Stromal cell of bone marrow (primary cell): ENCODE results near the gene RCBTB2.

ENCODE experiments used
- DNase-seq: peaks from one replicate; pipeline ENCODE4 v3.0.0-alpha.2; 2012; ENCODE audit warnings: low read depth

The RCBTB2 gene

GRCh38 chr13:48563626-48564025, 30.7 kb upstream of the RCBTB2 start:
- no peak for DNase-seq

- DNase-seq: no peak
Observed at GRCh38 chr13:48562296-48563066, 29.6 kb upstream of the RCBTB2 start.

- no peak for DNase-seq
Observed at GRCh38 chr13:48561466-48562235, 28.8 kb upstream of the RCBTB2 start.

- no peak for DNase-seq
Observed at GRCh38 chr13:48560657-48561337, 27.9 kb upstream of the RCBTB2 start.

- no peak for DNase-seq
Observed at GRCh38 chr13:48559638-48560320, 26.9 kb upstream of the RCBTB2 start.

GRCh38 chr13:48556817-48557216, 23.9 kb upstream of the RCBTB2 start:
- DNase-seq: no peak

- DNase-seq: no peak
Observed at GRCh38 chr13:48555441-48555840, 22.6 kb upstream of the RCBTB2 start.

- no peak for DNase-seq
Observed at GRCh38 chr13:48551329-48551728, 18.4 kb upstream of the RCBTB2 start.

GRCh38 chr13:48549658-48550057, 16.8 kb upstream of the RCBTB2 start:
- DNase-seq: no peak

GRCh38 chr13:48547663-48548092, 14.8 kb upstream of the RCBTB2 start:
- DNase-seq: no peak

GRCh38 chr13:48545608-48546007, 12.7 kb upstream of the RCBTB2 start:
- DNase-seq: no peak

- no peak for DNase-seq
Observed at GRCh38 chr13:48542581-48543341, 9.9 kb upstream of the RCBTB2 start.

- no peak for DNase-seq
Observed at GRCh38 chr13:48542138-48542537, 9.3 kb upstream of the RCBTB2 start.

- DNase-seq: no peak
Observed at GRCh38 chr13:48539550-48539949, 6.7 kb upstream of the RCBTB2 start.

- no peak for DNase-seq
Observed at GRCh38 chr13:48536621-48537250, 3.9 kb upstream of the RCBTB2 start.

GRCh38 chr13:48535766-48536165, 2.9 kb upstream of the RCBTB2 start:
- no peak for DNase-seq

- no peak for DNase-seq
Observed at GRCh38 chr13:48534911-48535501, 2.1 kb upstream of the RCBTB2 start.

- no peak for DNase-seq
Observed at GRCh38 chr13:48533961-48534600, 1.2 kb upstream of the RCBTB2 start.

- DNase-seq: peak; percentile 32
Observed at GRCh38 chr13:48532256-48532505, 699 bp downstream of the RCBTB2 start.
